Activated CD4-positive, alpha-beta T cell treated with anti-CD3 and anti-CD28 coated beads for 24 hours (primary cell): Measurements from ENCODE around the gene PALD1.
"Not testable (repeated sequence)": the region's sequence is repeated elsewhere in the genome, so short reads cannot be mapped to it uniquely, and the experiment has no call there.

Source experiments
- DNase-seq, 2 donors: peaks; one replicate each; pipeline ENCODE4 v3.0.0-alpha.2; 2020; ENCODE audit warnings: low read depth in 2 of 2

Gene PALD1

GRCh38 chr10:70604106-70604505, 125.5 kb downstream of the PALD1 start:
- no peak for DNase-seq

DNA sequence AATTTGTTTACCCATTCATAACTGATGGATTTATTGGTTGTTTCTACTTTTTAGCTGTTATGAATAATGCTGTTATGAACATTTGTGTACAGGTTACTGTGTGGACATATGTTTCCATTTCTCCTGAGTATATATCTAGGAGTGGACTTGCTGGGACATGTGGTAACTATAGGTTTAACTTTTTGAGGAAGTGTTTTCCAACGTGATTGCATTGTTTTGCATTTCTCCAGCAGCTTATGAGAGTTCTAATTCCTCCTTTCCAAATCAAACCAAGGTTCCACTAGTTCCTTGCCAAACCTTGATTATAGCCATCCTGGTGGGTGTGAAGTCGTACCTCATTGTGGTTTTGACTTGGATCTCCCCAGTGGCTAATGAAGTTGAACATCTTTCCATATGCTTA, 126.6 kb downstream of the PALD1 start:
- no peak for DNase-seq

DNA sequence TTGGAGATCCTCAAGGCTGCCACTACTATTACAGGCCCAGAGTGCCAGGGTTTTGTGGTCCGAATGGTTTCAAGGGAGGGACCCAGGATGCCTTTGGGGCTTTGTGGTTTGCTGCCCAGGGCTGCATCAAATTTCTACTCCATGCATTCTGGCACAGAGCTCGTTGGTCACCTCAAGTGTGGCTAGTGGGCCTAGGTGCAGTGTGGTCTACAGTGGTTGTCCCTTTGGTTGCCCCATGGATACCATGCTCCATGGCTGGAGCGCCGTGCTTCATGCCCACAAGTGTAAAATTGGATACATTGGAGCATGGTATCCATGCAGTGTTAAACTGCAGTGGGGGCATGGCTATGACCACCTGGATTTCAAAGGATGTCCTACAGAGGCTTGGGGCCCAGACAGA, 129.4 kb downstream of the PALD1 start:
- DNase-seq: no peak

DNA sequence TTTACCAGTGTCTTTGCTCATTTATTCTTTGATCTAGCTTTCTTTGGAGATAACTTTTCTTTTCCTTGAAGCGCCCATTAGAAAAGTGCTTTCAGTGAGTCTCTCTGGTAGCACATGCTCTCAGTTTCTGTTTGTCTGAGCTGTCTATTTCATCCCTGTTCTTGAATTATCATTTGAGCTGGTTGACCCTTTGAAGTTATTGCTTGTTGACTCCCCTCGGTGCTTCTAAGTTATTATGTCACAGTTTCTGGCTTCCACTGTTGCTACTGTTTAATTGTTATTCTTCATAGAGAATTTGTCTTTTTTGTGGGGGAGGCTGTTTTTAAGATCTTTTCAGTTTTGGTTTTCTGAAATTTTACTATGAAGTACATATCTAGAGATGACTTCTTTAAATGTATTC, 135.4 kb downstream of the PALD1 start:
- no peak for DNase-seq

- DNase-seq: not testable (repeated sequence)
Measured at GRCh38 chr10:70614364-70614763, 135.8 kb downstream of the PALD1 start.

DNA sequence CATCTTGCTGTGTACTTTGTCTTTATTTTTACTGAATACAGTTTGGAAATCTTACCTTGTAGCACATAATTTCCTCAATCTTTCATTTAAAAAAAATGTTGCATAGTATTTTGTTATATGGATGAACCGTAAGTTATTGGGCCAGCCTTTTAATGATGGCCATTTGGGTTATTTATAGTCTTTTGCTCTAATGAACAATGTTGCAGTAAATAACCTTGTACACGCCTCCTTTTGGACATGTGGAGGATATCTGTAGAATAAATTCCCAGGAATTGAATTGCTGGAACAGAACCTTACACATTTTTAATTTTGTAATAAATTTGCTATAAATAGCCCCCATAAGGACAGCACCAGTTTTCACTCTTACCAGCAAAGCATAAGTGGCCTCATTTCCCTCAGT, 136.6 kb downstream of the PALD1 start:
- no peak for DNase-seq

DNA sequence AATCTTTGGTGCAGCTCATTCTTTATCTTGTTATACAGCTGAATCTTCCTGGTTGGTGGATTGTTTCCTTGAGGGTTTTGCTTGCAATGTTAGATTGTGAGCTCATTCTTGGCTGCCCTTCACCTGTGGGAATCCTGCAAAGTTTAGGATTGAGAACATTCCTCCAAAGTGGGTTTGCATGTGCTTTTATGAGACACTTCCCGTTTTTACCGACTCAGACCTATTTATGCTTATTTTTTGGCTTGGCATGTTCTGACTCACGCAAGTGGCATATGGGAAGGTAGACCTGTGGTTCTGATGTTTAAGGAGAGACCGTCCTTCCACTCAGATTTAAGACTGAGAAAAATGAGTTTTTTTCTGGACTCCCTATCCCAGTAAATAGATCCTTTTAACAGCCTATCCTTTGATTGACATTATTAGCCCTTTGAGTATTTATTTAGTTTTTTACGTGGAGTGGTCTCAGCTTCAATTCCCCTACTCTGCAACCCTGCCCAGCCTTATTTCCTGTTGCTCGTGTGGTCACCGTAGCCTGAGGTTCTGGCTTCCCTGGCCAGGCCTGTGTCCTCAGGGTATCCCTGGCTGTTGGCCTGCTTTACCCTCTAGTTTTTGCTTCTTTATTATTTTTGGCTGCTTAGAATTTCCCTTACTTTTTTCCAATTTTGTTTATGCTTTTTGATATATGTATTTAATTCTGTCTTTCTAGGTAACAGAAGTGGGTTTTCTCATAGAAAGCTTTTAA, 137.4 kb downstream of the PALD1 start:
- DNase-seq: no peak

DNA sequence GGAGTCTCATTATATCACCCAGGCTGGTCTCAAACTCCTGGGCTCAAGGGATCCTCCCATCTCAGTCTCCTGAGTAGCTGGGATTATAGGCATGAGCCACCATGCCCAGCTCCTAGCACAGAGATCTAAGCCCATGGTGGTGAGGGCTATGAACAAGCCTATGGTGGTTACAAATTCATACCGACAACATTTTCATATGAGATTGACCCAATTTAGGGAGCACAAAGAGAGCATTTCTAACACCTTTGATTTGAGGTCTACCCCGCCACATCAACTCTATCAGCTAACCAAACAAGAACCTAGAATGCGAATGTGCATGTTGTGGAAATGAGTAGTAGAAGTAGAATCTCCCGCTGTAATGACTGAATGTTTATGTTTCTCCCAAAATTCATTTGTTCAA, 138.2 kb downstream of the PALD1 start:
- DNase-seq: no peak
